H9 (cell line): ENCODE results near the gene PLXNA4. TPM values are rescaled to one million over a fixed set of nuclear protein-coding genes. Genes with fewer than 3 reads are reported as not detected.

Source experiments
- DNase-seq: peaks from one replicate; pipeline ENCODE4 v3.0.0-alpha.2; 2017
- H2AFZ ChIP-seq: one replicate; pipeline ENCODE4 v1.6.1; 2013; ENCODE audit warnings: mild to moderate bottlenecking, low read length, control low read depth, moderate library complexity
- H2AK5ac ChIP-seq: 2 replicates; pipeline ENCODE4 v1.6.1; 2013; ENCODE audit warnings: low read length, control low read depth, mixed read lengths; ENCODE audit not compliant: insufficient read length
- H2BK120ac ChIP-seq: one replicate; pipeline ENCODE4 v1.6.1; 2013; ENCODE audit warnings: low read depth, mild to moderate bottlenecking, low read length, control low read depth, inconsistent platforms; ENCODE audit not compliant: poor library complexity, severe bottlenecking
- H2BK12ac ChIP-seq: 2 replicates; pipeline ENCODE4 v1.6.1; 2013; ENCODE audit warnings: low read length, control low read depth, mixed read lengths, low read depth; ENCODE audit not compliant: insufficient read length
- H2BK15ac ChIP-seq: 2 replicates; pipeline ENCODE4 v1.6.1; 2013; ENCODE audit warnings: low read depth, low read length, control low read depth
- H2BK20ac ChIP-seq: one replicate; pipeline ENCODE4 v1.6.1; 2013; ENCODE audit warnings: low read depth, mild to moderate bottlenecking, low read length, control low read depth, inconsistent platforms; ENCODE audit not compliant: poor library complexity, severe bottlenecking
- H2BK5ac ChIP-seq: 2 replicates; pipeline ENCODE4 v1.6.1; 2013; ENCODE audit warnings: low read length, control low read depth, mixed read lengths; ENCODE audit not compliant: insufficient read length
- H3K14ac ChIP-seq: 2 replicates; pipeline ENCODE4 v1.6.1; 2013; ENCODE audit warnings: low read length, control low read depth; ENCODE audit not compliant: insufficient read depth
- H3K18ac ChIP-seq: 2 replicates; pipeline ENCODE4 v1.6.1; 2013; ENCODE audit warnings: low read depth, mild to moderate bottlenecking, mixed read lengths, low read length, control low read depth; ENCODE audit not compliant: insufficient read length
- H3K23ac ChIP-seq: 2 replicates; pipeline ENCODE4 v1.6.1; 2013; ENCODE audit warnings: low read length, control low read depth, mixed read lengths, low read depth; ENCODE audit not compliant: insufficient read length
- H3K23me2 ChIP-seq: 2 replicates; pipeline ENCODE4 v1.6.1; 2013; ENCODE audit warnings: low read depth, mild to moderate bottlenecking, mixed read lengths, low read length, control low read depth; ENCODE audit not compliant: insufficient read length, poor library complexity, severe bottlenecking
- H3K27ac ChIP-seq: 2 replicates; pipeline ENCODE4 v1.5.1; 2013; ENCODE audit warnings: low read length, control low read depth, mixed read lengths, low read depth; ENCODE audit not compliant: insufficient read length
- H3K27me3 ChIP-seq: 2 replicates; pipeline ENCODE4 v1.6.1; 2013; ENCODE audit warnings: low read length, control low read depth, inconsistent platforms; ENCODE audit not compliant: insufficient read depth
- H3K4ac ChIP-seq: 2 replicates; pipeline ENCODE4 v1.6.1; 2013; ENCODE audit warnings: low read depth, mild to moderate bottlenecking, control low read depth, inconsistent platforms, low read length, moderate library complexity
- H3K4me1 ChIP-seq: 2 replicates; pipeline ENCODE4 v1.6.1; 2013; ENCODE audit warnings: low read length, control low read depth, inconsistent platforms; ENCODE audit not compliant: insufficient read depth
- H3K4me2 ChIP-seq: 2 replicates; pipeline ENCODE4 v1.6.1; 2013; ENCODE audit warnings: low read length, control low read depth, mixed read lengths; ENCODE audit not compliant: insufficient read length, insufficient read depth
- H3K56ac ChIP-seq: 2 replicates; pipeline ENCODE4 v1.6.1; 2013; ENCODE audit warnings: low read depth, mild to moderate bottlenecking, mixed read lengths, low read length, control low read depth; ENCODE audit not compliant: insufficient read length
- H3K79me1 ChIP-seq: 2 replicates; pipeline ENCODE4 v1.6.1; 2013; ENCODE audit warnings: low read depth, mild to moderate bottlenecking, moderate library complexity, low read length, control low read depth, inconsistent platforms; ENCODE audit not compliant: insufficient read depth, poor library complexity, severe bottlenecking
- H3K79me2 ChIP-seq: 2 replicates; pipeline ENCODE4 v1.6.1; 2013; ENCODE audit warnings: low read length, control low read depth, inconsistent platforms; ENCODE audit not compliant: insufficient read depth
- H3K9ac ChIP-seq: 2 replicates; pipeline ENCODE4 v1.6.1; 2013; ENCODE audit warnings: low read length, control low read depth, mixed read lengths; ENCODE audit not compliant: insufficient read length; ENCODE audit errors: extremely low read depth
- H3K9me3 ChIP-seq: one replicate; pipeline ENCODE4 v1.6.1; 2013; ENCODE audit warnings: low read depth, low read length, inconsistent platforms; ENCODE audit not compliant: control insufficient read depth
- H3T11ph ChIP-seq: one replicate; pipeline ENCODE4 v1.6.1; 2013; ENCODE audit warnings: mild to moderate bottlenecking, low read length, control low read depth, inconsistent platforms
- H4K20me1 ChIP-seq: one replicate; pipeline ENCODE4 v1.6.1; 2013; ENCODE audit not compliant: control insufficient read depth, insufficient read length, insufficient read depth
- H4K5ac ChIP-seq: 2 replicates; pipeline ENCODE4 v1.6.1; 2013; ENCODE audit warnings: low read depth, mild to moderate bottlenecking, mixed read lengths, low read length, control low read depth; ENCODE audit not compliant: insufficient read length
- H4K8ac ChIP-seq: replicated peaks from 2 replicates; pipeline ENCODE4 v1.6.1; 2013; ENCODE audit warnings: low read length, control low read depth, mixed read lengths, low read depth; ENCODE audit not compliant: insufficient read length
- H4K91ac ChIP-seq: 2 replicates; pipeline ENCODE4 v1.6.1; 2013; ENCODE audit warnings: low read depth, mild to moderate bottlenecking, moderate library complexity, mixed read lengths, low read length, control low read depth; ENCODE audit not compliant: insufficient read length
- H3K27ac Mint-ChIP-seq, 3 experiments: 2 replicates in 2 of 3; 3 replicates in 1 of 3; pipeline ENCODE4 v1.8.0; 2020 to 2021; ENCODE audit warnings: mixed read lengths in 3 of 3, mild to moderate bottlenecking in 1 of 3, moderate library complexity in 1 of 3
- H3K27me3 Mint-ChIP-seq: 2 replicates; pipeline ENCODE4 v1.8.0; 2021; ENCODE audit warnings: low read depth, mild to moderate bottlenecking, moderate library complexity, mixed read lengths
- H3K36me3 Mint-ChIP-seq, 3 experiments: 2 replicates in 2 of 3; 3 replicates in 1 of 3; pipeline ENCODE4 v1.8.0; 2020 to 2021; ENCODE audit warnings: low read depth in 3 of 3, mixed read lengths in 3 of 3; ENCODE audit not compliant: insufficient read depth in 1 of 3
- H3K4me1 Mint-ChIP-seq, 2 experiments: 2 replicates each; pipeline ENCODE4 v1.8.0; 2020; ENCODE audit warnings: mixed read lengths in 2 of 2
- H3K4me3 Mint-ChIP-seq, 2 experiments: 2 replicates in 1 of 2; 3 replicates in 1 of 2; pipeline ENCODE4 v1.8.0; 2020 to 2021; ENCODE audit warnings: mild to moderate bottlenecking in 2 of 2, mixed read lengths in 2 of 2, moderate library complexity in 1 of 2
- H3K9me3 Mint-ChIP-seq, 2 experiments: 2 replicates in 1 of 2; 3 replicates in 1 of 2; pipeline ENCODE4 v1.8.0; 2020; ENCODE audit warnings: mild to moderate bottlenecking in 2 of 2, mixed read lengths in 2 of 2, moderate library complexity in 1 of 2
- WGBS: extraction: QIAGEN DNeasy Blood & Tissue Kit; methylation state at CpG from one replicate; pipeline ENCODE4 v1.1.7; 2013; ENCODE audit warnings: missing lambda C conversion rate, low lambda C conversion rate, mixed read lengths; ENCODE audit not compliant: insufficient read length; ENCODE audit errors: extremely low coverage; 5-methylcytosine and 5-hydroxymethylcytosine counted together
- total RNA-seq: library from RNA; stranded (reverse); gene quantifications from 2 replicates; pipeline ENCODE4 v1.2.1, GENCODE V29; 2021
- TF ChIP-seq, protein P1 (sequence below): fragments of 200-600 bp; sonication (generic); conservative IDR thresholded peaks from 3 replicates; pipeline ENCODE4 v1.8.0; 2021; ENCODE audit warnings: antibody characterized with exemption, mild to moderate bottlenecking

Gene PLXNA4
- total RNA-seq, 1 experiment from 2014 or later = 0.35 TPM

DNA sequence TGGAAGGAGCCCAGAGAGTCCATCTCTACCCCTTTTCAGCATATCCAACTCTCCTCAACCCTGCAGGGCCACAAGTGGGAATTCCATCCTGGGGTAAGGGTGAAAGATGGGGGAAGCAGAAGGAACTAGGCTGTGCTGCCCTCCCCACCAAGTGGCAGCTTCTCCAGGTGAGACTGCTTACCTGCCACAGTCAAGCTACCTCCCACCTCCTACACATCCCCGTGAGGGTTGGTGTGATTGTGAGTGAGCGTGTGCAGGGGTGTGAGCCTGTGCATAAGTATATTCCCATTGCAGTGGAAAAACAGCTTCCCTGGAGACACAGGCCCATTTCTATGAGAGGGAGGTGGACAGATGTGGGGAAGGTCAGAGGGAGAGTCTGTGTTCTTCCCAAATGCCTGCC is 376.6 kb downstream of the PLXNA4 start:
- H3K4ac ChIP-seq = no peak overlapping the region
- H3K79me2 ChIP-seq = no peaks in the 10 kb centered on the region
- no peak overlapping the region for H2BK5ac ChIP-seq
- no peaks in the 10 kb centered on the region; a peak in 1 of 5 replicates for H3K9me3 Mint-ChIP-seq
- H3K23ac ChIP-seq = no peak overlapping the region
- H3K4me1 Mint-ChIP-seq = peaks cover 12 to 18% of the 10 kb centered on the region in 2 experiments
- H3K14ac ChIP-seq = no peak overlapping the region
- H2BK120ac ChIP-seq = no peak overlapping the region
- no peak overlapping the region for H3K27ac Mint-ChIP-seq
- peaks cover 2% of the 10 kb centered on the region; the same call in 1 of the 2 replicates for H3K27me3 Mint-ChIP-seq
- H3K18ac ChIP-seq = no peak overlapping the region
- no peaks in the 10 kb centered on the region for H3K9me3 ChIP-seq
- no peaks in the 10 kb centered on the region for H3K23me2 ChIP-seq
- no peak overlapping the region for H3K56ac ChIP-seq
- no peak overlapping the region for H2AK5ac ChIP-seq
- H3K4me2 ChIP-seq = no peak overlapping the region
- H3T11ph ChIP-seq = no peak overlapping the region
- H3K9ac ChIP-seq = no peak overlapping the region
- H3K36me3 Mint-ChIP-seq = no peaks in the 10 kb centered on the region; a peak in 1 of 7 replicates
- no peak overlapping the region for H2AFZ ChIP-seq
- H4K8ac ChIP-seq = no peak overlapping the region
- no peaks in the 10 kb centered on the region for H3K79me1 ChIP-seq
- no CpG with 5 or more reads among the region's 2 CpGs for WGBS
- H4K20me1 ChIP-seq = no peaks in the 10 kb centered on the region
- no peaks in the 10 kb centered on the region; the same call in 1 of the 2 replicates for H3K4me1 ChIP-seq
- no peaks in the 10 kb centered on the region for H3K27me3 ChIP-seq
- H2BK20ac ChIP-seq = no peak overlapping the region
- H2BK15ac ChIP-seq = no peak overlapping the region
- DNase-seq = no peak
- H3K27ac ChIP-seq = no peak overlapping the region
- no peak overlapping the region for H3K4me3 Mint-ChIP-seq
- TF ChIP-seq, protein P1, sequence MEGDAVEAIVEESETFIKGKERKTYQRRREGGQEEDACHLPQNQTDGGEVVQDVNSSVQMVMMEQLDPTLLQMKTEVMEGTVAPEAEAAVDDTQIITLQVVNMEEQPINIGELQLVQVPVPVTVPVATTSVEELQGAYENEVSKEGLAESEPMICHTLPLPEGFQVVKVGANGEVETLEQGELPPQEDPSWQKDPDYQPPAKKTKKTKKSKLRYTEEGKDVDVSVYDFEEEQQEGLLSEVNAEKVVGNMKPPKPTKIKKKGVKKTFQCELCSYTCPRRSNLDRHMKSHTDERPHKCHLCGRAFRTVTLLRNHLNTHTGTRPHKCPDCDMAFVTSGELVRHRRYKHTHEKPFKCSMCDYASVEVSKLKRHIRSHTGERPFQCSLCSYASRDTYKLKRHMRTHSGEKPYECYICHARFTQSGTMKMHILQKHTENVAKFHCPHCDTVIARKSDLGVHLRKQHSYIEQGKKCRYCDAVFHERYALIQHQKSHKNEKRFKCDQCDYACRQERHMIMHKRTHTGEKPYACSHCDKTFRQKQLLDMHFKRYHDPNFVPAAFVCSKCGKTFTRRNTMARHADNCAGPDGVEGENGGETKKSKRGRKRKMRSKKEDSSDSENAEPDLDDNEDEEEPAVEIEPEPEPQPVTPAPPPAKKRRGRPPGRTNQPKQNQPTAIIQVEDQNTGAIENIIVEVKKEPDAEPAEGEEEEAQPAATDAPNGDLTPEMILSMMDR = no peak
- no peak overlapping the region for H4K5ac ChIP-seq
- H2BK12ac ChIP-seq = no peak overlapping the region
- H4K91ac ChIP-seq = no peak overlapping the region
